ENCODE results near the gene HP1BP3.
A peak's percentile ranks its signal among the peaks of the same experiment; 100 is the strongest.
"Not testable (repeated sequence)": the region's sequence is repeated elsewhere in the genome, so short reads cannot be mapped to it uniquely, and the experiment has no call there.

Gene HP1BP3

GRCh38 chr1:20726932-20727745 lies 60.0 kb downstream of the HP1BP3 start:
- DNase-seq, result no peak

- no peak for DNase-seq
Measured at GRCh38 chr1:20726118-20726911, 60.8 kb downstream of the HP1BP3 start.

GRCh38 chr1:20725189-20726117 lies 61.7 kb downstream of the HP1BP3 start:
- DNase-seq, result no peak

- DNase-seq, result no peak
Measured at GRCh38 chr1:20724364-20725188, 62.5 kb downstream of the HP1BP3 start.

- DNase-seq, result no peak
Measured at GRCh38 chr1:20723537-20724363, 63.4 kb downstream of the HP1BP3 start.

GRCh38 chr1:20723159-20723536 lies 64.0 kb downstream of the HP1BP3 start:
- DNase-seq, result no peak

- DNase-seq, result no peak
Measured at GRCh38 chr1:20721117-20722061, 65.7 kb downstream of the HP1BP3 start.

GRCh38 chr1:20720631-20721091 lies 66.4 kb downstream of the HP1BP3 start:
- no peak for DNase-seq

- no peak for DNase-seq
Measured at GRCh38 chr1:20719871-20720620, 67.1 kb downstream of the HP1BP3 start.

- DNase-seq, result no peak
Measured at GRCh38 chr1:20719261-20719660, 67.8 kb downstream of the HP1BP3 start.

GRCh38 chr1:20718343-20718882 lies 68.7 kb downstream of the HP1BP3 start:
- DNase-seq, result not testable (repeated sequence)

GRCh38 chr1:20717452-20718342 lies 69.4 kb downstream of the HP1BP3 start, which contains the start of gene KIF17:
Gene KIF17 (minus strand): TSS chr1:20718007. CDS start chr1:20717706, 301 bp downstream.
- DNase-seq, result peak in 1 of 2 experiments; percentile 6

GRCh38 chr1:20716232-20716631 lies 70.9 kb downstream of the HP1BP3 start:
- DNase-seq, result no peak

- DNase-seq, result no peak
Measured at GRCh38 chr1:20715406-20715805, 71.7 kb downstream of the HP1BP3 start.

GRCh38 chr1:20713440-20713839 lies 73.7 kb downstream of the HP1BP3 start:
- no peak for DNase-seq

GRCh38 chr1:20712215-20712577 lies 74.9 kb downstream of the HP1BP3 start:
- no peak for DNase-seq

Measured in AML-193 (cell line).